ENCODE data around the gene ARVCF.
"Not testable (repeated sequence)": the region's sequence is repeated elsewhere in the genome, so short reads cannot be mapped to it uniquely, and the experiment has no call there.

Gene ARVCF

GRCh38 chr22:19931514-19931913 lies 85.1 kb downstream of the ARVCF start:
- DNase-seq: no peak

- DNase-seq: no peak
These were observed 85.8 kb downstream of the ARVCF start for GRCh38 chr22:19930551-19931486.

GRCh38 chr22:19929586-19930550 lies 86.8 kb downstream of the ARVCF start:
- no peak for DNase-seq

GRCh38 chr22:19928207-19928606 lies 88.4 kb downstream of the ARVCF start:
- no peak for DNase-seq

GRCh38 chr22:19927696-19928095 lies 88.9 kb downstream of the ARVCF start:
- DNase-seq: no peak

GRCh38 chr22:19926028-19926427 lies 90.6 kb downstream of the ARVCF start:
- DNase-seq: not testable (repeated sequence)

- DNase-seq: no peak
These were observed 92.6 kb downstream of the ARVCF start for GRCh38 chr22:19923914-19924513.

GRCh38 chr22:19921544-19922081 lies 95.0 kb downstream of the ARVCF start:
- no peak for DNase-seq

All from CD4-positive, alpha-beta T cell treated with Interleukin-17A for 4 hours (primary cell).